Measurements from ENCODE around the gene BMP8A.

DNA sequence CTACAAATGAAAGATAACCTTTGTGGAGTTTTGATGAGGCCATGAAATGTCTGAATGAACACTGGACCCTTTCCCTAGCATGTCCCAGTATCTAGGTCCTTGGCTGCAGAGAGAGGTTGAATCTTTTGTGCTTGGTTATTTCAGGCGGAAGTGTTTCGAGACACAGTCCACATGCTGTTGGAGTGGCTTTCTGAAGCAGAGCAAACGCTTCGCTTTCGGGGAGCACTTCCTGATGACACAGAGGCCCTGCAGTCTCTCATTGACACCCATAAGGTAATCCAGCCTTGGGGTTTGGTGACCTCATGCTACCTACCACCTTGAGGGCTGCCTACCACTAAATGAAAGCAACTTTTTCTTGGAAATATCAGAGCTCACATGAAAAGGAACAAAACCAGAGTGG lies 38.9 kb upstream of the BMP8A start:
- no peak for TF ChIP-seq POLR2AphosphoS5 (IDR thresholded peaks at IDR 0.05)
- TF ChIP-seq, protein P1, sequence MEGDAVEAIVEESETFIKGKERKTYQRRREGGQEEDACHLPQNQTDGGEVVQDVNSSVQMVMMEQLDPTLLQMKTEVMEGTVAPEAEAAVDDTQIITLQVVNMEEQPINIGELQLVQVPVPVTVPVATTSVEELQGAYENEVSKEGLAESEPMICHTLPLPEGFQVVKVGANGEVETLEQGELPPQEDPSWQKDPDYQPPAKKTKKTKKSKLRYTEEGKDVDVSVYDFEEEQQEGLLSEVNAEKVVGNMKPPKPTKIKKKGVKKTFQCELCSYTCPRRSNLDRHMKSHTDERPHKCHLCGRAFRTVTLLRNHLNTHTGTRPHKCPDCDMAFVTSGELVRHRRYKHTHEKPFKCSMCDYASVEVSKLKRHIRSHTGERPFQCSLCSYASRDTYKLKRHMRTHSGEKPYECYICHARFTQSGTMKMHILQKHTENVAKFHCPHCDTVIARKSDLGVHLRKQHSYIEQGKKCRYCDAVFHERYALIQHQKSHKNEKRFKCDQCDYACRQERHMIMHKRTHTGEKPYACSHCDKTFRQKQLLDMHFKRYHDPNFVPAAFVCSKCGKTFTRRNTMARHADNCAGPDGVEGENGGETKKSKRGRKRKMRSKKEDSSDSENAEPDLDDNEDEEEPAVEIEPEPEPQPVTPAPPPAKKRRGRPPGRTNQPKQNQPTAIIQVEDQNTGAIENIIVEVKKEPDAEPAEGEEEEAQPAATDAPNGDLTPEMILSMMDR (IDR thresholded peaks at IDR 0.05): no peak
- TF ChIP-seq POLR2A (IDR thresholded peaks at IDR 0.05): no peak
- no peak for TF ChIP-seq EP300 (IDR thresholded peaks at IDR 0.05)

Data from gastroesophageal sphincter (tissue), 3 donors.